SK-N-SH (cell line): ENCODE data around the gene RLBP1.

ENCODE experiments used
- GABPA ChIP-seq: IDR thresholded peaks from 2 replicates; pipeline ENCODE4 v1.4.0; 2012; ENCODE audit warnings: low read depth, mild to moderate bottlenecking
- SMC3 ChIP-seq: IDR thresholded peaks from 2 replicates; pipeline ENCODE4 v1.6.1; 2012; ENCODE audit warnings: low read depth, low read length, improper control_type of control experiment

DNA sequence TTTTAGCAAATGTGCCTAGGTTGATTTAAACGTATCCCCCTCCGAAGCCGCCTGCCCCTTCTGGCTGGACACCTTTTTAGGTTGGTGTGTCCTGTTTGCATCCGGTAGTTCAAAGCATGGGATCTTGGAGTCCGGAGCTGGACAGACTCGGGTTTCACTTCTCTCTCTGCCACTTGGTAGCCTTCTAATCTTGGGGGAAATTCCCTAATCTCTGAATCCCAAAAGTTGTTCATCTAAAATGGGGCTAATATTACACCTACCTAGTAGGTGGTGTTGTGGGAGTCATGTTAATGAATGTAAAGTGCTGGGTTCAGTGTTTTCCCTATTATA is 23.2 kb upstream of the RLBP1 start:
- TF ChIP-seq SMC3, result no peak
- no peak for TF ChIP-seq GABPA
